Esophagus squamous epithelium (tissue), 4 donors: ENCODE measurements around the gene GZMM.

Experiments used
- POLR2A ChIP-seq, 4 donors: fragments of 450-650 bp; IDR thresholded peaks; one replicate each; pipeline ENCODE4 v1.6.1; 2017; ENCODE audit warnings: antibody characterized with exemption in 4 of 4, mild to moderate bottlenecking in 4 of 4, moderate library complexity in 3 of 4
- TF ChIP-seq, protein P1 (sequence below), 6 experiments: fragments of 450-650 bp in 4 of 6; fragments of 200-600 bp in 2 of 6; sonication (generic) in 2 of 6; IDR thresholded peaks; one replicate each; pipeline ENCODE4 v1.5.1; 2016 to 2019; ENCODE audit warnings: antibody characterized with exemption in 6 of 6, mild to moderate bottlenecking in 4 of 6, moderate library complexity in 4 of 6

DNA sequence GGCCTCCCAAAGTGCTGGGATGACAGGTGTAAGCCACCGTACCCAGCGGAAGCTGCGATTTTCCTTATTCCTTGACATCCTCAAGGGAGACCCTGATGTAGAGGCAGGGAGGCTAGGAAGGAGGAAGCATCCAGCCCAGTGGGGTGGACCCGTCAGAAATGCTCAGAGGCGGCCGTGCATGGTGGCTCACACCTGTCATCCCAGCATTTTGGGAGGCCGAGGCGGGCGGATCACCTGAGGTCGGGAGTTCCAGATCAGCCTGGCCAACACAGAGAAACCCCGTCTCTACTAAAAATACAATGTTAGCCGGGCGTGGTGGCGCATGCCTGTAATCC is 11.6 kb downstream of the GZMM start:
- TF ChIP-seq, protein P1, sequence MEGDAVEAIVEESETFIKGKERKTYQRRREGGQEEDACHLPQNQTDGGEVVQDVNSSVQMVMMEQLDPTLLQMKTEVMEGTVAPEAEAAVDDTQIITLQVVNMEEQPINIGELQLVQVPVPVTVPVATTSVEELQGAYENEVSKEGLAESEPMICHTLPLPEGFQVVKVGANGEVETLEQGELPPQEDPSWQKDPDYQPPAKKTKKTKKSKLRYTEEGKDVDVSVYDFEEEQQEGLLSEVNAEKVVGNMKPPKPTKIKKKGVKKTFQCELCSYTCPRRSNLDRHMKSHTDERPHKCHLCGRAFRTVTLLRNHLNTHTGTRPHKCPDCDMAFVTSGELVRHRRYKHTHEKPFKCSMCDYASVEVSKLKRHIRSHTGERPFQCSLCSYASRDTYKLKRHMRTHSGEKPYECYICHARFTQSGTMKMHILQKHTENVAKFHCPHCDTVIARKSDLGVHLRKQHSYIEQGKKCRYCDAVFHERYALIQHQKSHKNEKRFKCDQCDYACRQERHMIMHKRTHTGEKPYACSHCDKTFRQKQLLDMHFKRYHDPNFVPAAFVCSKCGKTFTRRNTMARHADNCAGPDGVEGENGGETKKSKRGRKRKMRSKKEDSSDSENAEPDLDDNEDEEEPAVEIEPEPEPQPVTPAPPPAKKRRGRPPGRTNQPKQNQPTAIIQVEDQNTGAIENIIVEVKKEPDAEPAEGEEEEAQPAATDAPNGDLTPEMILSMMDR (IDR thresholded peaks at IDR 0.05): no peak
- TF ChIP-seq POLR2A (IDR thresholded peaks at IDR 0.05): no peak
